Upper lobe of left lung (tissue), 4 donors: ENCODE measurements around the gene RUNDC1.

Experiments
- EP300 ChIP-seq, 4 donors: sonication (generic); formaldehyde crosslinking; IDR thresholded peaks; one replicate each; pipeline ENCODE4 v1.5.1; 2017; ENCODE audit warnings: antibody characterized with exemption in 4 of 4, control low read depth in 2 of 4
- POLR2A ChIP-seq, 4 donors: fragments of 450-650 bp; IDR thresholded peaks; one replicate each; pipeline ENCODE4 v1.5.1; 2016 to 2017; ENCODE audit warnings: antibody characterized with exemption in 4 of 4, mild to moderate bottlenecking in 2 of 4
- TF ChIP-seq, protein P1 (sequence below), 6 experiments: fragments of 450-650 bp in 4 of 6; fragments of 200-600 bp in 2 of 6; sonication (generic) in 2 of 6; IDR thresholded peaks; one replicate each; pipeline ENCODE4 v1.5.1; 2016 to 2019; ENCODE audit warnings: antibody characterized with exemption in 6 of 6

- TF ChIP-seq, protein P1, sequence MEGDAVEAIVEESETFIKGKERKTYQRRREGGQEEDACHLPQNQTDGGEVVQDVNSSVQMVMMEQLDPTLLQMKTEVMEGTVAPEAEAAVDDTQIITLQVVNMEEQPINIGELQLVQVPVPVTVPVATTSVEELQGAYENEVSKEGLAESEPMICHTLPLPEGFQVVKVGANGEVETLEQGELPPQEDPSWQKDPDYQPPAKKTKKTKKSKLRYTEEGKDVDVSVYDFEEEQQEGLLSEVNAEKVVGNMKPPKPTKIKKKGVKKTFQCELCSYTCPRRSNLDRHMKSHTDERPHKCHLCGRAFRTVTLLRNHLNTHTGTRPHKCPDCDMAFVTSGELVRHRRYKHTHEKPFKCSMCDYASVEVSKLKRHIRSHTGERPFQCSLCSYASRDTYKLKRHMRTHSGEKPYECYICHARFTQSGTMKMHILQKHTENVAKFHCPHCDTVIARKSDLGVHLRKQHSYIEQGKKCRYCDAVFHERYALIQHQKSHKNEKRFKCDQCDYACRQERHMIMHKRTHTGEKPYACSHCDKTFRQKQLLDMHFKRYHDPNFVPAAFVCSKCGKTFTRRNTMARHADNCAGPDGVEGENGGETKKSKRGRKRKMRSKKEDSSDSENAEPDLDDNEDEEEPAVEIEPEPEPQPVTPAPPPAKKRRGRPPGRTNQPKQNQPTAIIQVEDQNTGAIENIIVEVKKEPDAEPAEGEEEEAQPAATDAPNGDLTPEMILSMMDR (IDR thresholded peaks at IDR 0.05), result no peak
- TF ChIP-seq POLR2A (IDR thresholded peaks at IDR 0.05), result no peak
- TF ChIP-seq EP300 (IDR thresholded peaks at IDR 0.05), result no peak
Observed at GRCh38 chr17:43039646-43040045, 59.3 kb downstream of the RUNDC1 start.
